AG10803 (cell line): ENCODE results near the gene ITGA2B.

Experiments used
- DNase-seq: peaks from one replicate; pipeline ENCODE4 v3.0.0; 2010; ENCODE audit warnings: low read depth
- H3K4me3 ChIP-seq: 2 replicates; pipeline ENCODE4 v1.5.1; 2011; ENCODE audit warnings: mild to moderate bottlenecking, low read length, control low read depth
- TF ChIP-seq, protein P1 (sequence below): conservative IDR thresholded peaks from 2 replicates; pipeline ENCODE4 v1.5.1; 2011; ENCODE audit warnings: mild to moderate bottlenecking, low read length, control low read depth, inconsistent platforms

ITGA2B gene

DNA sequence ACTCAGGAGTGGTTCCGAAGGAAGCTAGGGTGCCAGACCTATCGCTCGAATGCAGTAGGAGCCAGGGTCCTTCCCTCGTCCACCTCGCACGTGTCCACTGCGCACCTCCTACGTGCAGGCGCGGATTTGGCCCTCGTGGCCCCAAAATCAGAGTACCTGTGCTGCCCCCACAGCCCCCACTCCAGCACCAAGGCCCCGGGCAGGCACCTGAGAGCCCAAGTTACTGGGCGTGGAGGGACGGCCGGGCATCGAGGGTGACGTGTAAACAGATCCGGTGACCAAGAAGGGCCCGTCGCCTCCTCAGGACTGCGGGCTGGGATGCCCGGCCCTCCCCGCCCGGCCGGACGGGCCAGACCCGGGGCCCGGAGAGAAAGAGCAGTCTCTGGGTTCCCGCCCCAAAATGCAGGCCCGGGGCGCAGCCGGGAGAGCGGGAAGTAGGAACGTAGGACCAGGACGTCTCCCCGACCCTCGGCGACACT lies 65.3 kb downstream of the ITGA2B start:
- DNase-seq, result no peak
- TF ChIP-seq, protein P1, sequence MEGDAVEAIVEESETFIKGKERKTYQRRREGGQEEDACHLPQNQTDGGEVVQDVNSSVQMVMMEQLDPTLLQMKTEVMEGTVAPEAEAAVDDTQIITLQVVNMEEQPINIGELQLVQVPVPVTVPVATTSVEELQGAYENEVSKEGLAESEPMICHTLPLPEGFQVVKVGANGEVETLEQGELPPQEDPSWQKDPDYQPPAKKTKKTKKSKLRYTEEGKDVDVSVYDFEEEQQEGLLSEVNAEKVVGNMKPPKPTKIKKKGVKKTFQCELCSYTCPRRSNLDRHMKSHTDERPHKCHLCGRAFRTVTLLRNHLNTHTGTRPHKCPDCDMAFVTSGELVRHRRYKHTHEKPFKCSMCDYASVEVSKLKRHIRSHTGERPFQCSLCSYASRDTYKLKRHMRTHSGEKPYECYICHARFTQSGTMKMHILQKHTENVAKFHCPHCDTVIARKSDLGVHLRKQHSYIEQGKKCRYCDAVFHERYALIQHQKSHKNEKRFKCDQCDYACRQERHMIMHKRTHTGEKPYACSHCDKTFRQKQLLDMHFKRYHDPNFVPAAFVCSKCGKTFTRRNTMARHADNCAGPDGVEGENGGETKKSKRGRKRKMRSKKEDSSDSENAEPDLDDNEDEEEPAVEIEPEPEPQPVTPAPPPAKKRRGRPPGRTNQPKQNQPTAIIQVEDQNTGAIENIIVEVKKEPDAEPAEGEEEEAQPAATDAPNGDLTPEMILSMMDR, result no peak
- peak overlapping the region; percentile 77 for H3K4me3 ChIP-seq

DNA sequence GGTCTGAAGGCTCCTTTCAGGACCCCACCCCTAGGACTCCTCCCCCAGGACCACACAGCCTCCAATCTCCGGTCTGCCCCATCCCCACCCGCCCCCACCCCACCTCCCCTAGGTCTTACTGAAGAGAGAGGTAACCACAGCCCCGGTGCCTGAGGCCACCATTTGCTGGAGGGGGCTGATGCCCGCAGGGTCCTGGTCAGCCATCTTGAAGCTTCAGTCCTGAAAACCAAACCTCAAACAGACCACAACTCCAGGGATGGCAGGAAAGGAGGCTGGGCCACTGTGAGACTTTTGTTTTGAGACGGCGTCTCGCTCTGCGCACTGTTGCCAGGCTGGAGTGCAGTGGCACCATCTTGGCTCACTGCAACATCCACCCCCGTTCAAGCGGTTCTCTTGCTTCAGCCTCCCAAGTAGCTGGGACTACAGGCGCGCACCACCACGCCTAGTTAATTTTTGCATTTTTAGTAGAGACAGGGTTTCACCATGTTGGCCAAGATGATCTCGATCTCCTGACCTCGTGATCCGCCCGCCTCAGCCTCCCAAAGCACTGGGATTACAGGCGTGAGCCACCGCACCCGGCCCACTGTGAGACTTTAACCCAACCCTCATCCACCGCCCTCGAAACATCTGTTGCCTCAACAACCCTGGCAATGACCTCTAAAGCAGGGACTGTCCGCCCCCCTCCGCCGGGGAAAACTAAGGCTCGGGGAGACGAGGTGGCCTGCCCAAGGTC lies 65.9 kb downstream of the ITGA2B start:
- DNase-seq, result no peak
- H3K4me3 ChIP-seq, result peak overlapping the region; percentile 77
- TF ChIP-seq, protein P1, result no peak

DNA sequence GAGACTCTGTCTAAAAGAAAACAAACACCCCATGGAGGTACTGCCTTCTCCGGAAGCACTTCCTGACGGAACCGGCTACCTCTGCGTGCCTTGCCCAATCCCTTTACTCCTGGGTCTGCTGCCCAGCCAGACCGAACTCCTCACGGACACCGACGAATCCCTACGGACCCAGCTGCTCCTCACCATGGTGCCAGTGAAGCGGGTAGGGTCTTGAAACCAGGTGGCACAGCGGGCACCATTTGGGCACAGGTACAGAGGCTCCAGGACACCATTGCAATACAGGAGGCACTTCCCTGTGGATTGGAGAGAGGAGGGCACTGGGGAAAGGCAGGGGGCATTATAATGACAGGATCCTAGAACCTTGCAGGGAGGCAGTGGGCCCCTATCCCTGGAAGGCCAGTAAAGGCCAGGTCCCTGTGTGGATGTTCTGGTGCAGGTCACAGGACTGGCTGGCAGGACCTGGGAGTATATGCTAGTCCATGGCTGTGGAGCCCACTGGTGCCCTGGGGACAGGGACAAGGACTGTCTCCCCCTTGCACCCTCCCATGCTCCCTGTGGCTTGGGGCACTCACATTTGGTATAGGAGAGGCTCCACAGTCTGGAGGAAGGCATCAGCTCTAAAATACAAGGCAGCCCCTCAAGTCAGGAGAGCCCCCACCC lies 67.1 kb downstream of the ITGA2B start:
- no peak overlapping the region for H3K4me3 ChIP-seq
- TF ChIP-seq, protein P1, result no peak

More for the DNA sequence above, 67.1 kb downstream of the ITGA2B start:
- no peak for DNase-seq
